ENCODE results near the gene CYP21A2.

DNA sequence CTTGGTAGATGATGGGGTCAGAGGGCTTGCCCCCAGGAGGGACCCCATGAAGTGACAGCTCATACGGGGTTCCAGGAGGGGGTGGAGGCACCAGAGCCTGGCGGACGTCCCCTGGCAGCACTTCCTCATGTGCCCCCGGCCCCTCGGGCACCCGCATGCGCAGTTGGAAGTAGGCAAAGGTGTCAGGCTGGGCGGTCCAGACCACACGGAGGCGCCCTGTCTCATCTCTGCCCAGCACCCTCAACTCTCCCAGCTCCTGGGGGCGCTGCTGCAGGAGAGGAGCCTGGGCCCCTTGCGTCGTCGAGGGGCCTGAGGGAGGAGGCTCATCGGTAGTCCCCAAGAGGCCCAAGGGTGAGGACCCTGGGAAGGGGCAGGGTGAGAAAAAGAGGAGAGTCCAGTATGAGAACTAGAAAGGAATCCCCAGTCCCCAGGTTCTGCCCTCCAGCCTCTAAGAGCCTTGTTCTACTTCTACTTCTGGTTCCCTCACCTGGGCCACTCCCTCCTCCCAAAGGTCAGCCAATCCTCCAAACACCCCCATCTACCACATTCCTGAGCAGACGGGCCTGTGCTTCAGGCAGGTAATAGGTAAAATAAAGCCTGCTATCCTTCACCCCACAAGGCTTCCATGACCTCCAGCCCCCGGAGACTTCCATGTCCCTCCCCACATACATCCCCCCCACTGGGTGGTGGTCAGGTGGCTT, 47.7 kb downstream of the CYP21A2 start:
- TF ChIP-seq CTCF (IDR thresholded peaks at IDR 0.05) (no peak), EZH2 (IDR thresholded peaks at IDR 0.05; ENCODE audit: borderline replicate concordance, insufficient read depth, low read depth, low read length, poor library complexity, severe bottlenecking) (no peak)

Data from B cell (primary cell).